Endothelial cell of umbilical vein (primary cell): ENCODE measurements around the gene KISS1. TPM values are rescaled to one million over a fixed set of nuclear protein-coding genes. Genes with fewer than 3 reads are reported as not detected.

Source experiments
- BruUV-seq: library from RNA; stranded (reverse); fragments of 400-500 nt; replicated peaks from 2 replicates; lab custom pipeline; 2021; lab: Mats Ljungman, UMichigan
- CTCF ChIA-PET: fragments of 300-600, 350-600 bp; sonication (Branson Sonifier 250); formaldehyde crosslinking; loops from one replicate; lab custom pipeline; 2021; ENCODE audit warnings: antibody characterized with exemption, inconsistent platforms; lab: Charles Lee
- POLR2A ChIA-PET: fragments of 300-600, 350-600 bp; sonication (Branson Sonifier 250); formaldehyde crosslinking; loops from one replicate; lab custom pipeline; 2021; ENCODE audit warnings: antibody characterized with exemption, inconsistent platforms; lab: Charles Lee
- DNase-seq: peaks from one replicate; pipeline ENCODE4 v3.0.0-alpha.2; 2011; ENCODE audit warnings: low read depth, low spot score
- FAIRE-seq: peaks from 2 replicates; lab custom pipeline; 2011; peaks lifted over from hg19 to GRCh38; lab: Jason Lieb, UNC
- H2AFZ ChIP-seq: 2 replicates; pipeline ENCODE4 v1.6.0; 2012; ENCODE audit warnings: low read depth, low read length, control low read depth, inconsistent platforms
- H3K27ac ChIP-seq: 2 replicates; pipeline ENCODE4 v1.5.1; 2011; ENCODE audit warnings: low read depth, mild to moderate bottlenecking, control low read depth, low read length, moderate library complexity; ENCODE audit not compliant: insufficient read depth
- H3K27me3 ChIP-seq, 2 experiments: 2 replicates each; pipeline versions ENCODE4 v1.6.0 to v1.6.1; 2011; ENCODE audit warnings: low read length in 2 of 2, mixed read lengths in 1 of 2; ENCODE audit not compliant: control insufficient read depth in 2 of 2, insufficient read depth in 2 of 2
- H3K36me3 ChIP-seq, 2 experiments: 2 replicates in 1 of 2; 3 replicates in 1 of 2; pipeline ENCODE4 v1.5.1; 2011; ENCODE audit warnings: low read length in 2 of 2, mild to moderate bottlenecking in 1 of 2, moderate library complexity in 1 of 2; ENCODE audit not compliant: control insufficient read depth in 2 of 2, insufficient read depth in 2 of 2; ENCODE audit errors: extremely low read depth in 1 of 2
- H3K4me1 ChIP-seq: 3 replicates; pipeline ENCODE4 v1.5.1; 2011; ENCODE audit warnings: mild to moderate bottlenecking, low read length; ENCODE audit not compliant: control insufficient read depth, insufficient read depth; ENCODE audit errors: extremely low read depth
- H3K4me2 ChIP-seq: 2 replicates; pipeline ENCODE4 v1.6.1; 2011; ENCODE audit warnings: low read length, control low read depth, mixed read lengths; ENCODE audit not compliant: insufficient read depth
- H3K4me3 ChIP-seq, 3 experiments: fragments of 200-600 bp in 1 of 3; sonication (generic), shearing (Covaris generic) in 1 of 3; replicated peaks in 1 of 3; 2 replicates each; pipeline ENCODE4 v1.5.1; 2011 to 2016; ENCODE audit warnings: control low read depth in 3 of 3, low read length in 3 of 3, mild to moderate bottlenecking in 2 of 3, inconsistent platforms in 1 of 3, low read depth in 1 of 3, moderate library complexity in 1 of 3; ENCODE audit not compliant: insufficient read depth in 1 of 3
- H3K79me2 ChIP-seq: 2 replicates; pipeline ENCODE4 v1.6.0; 2012; ENCODE audit warnings: low read length, inconsistent platforms; ENCODE audit not compliant: control insufficient read depth, insufficient read depth
- H3K9ac ChIP-seq: replicated peaks from 2 replicates; pipeline ENCODE3; 2011; ENCODE audit warnings: low read length, control low read depth; ENCODE audit not compliant: insufficient read depth; ENCODE audit errors: extremely low read depth
- H3K9me1 ChIP-seq: replicated peaks from 3 replicates; pipeline ENCODE4 v1.6.0; 2011; ENCODE audit warnings: mild to moderate bottlenecking, low read length; ENCODE audit not compliant: control insufficient read depth, insufficient read depth; ENCODE audit errors: extremely low read depth
- H3K9me3 ChIP-seq: replicated peaks from 2 replicates; pipeline ENCODE4 v1.5.1; 2012; ENCODE audit warnings: low read length, inconsistent platforms; ENCODE audit not compliant: control insufficient read depth, insufficient read depth
- H4K20me1 ChIP-seq: replicated peaks from 2 replicates; pipeline ENCODE3; 2011; ENCODE audit warnings: mild to moderate bottlenecking, low read length; ENCODE audit not compliant: control insufficient read depth, insufficient read depth; ENCODE audit errors: extremely low read depth
- EZH2 ChIP-seq: IDR thresholded peaks from 2 replicates; pipeline ENCODE4 v1.6.1; 2012; ENCODE audit warnings: borderline replicate concordance, low read depth, mild to moderate bottlenecking, moderate library complexity, low read length, inconsistent platforms; ENCODE audit not compliant: severe bottlenecking
- FOS ChIP-seq: IDR thresholded peaks from 2 replicates; pipeline ENCODE4 v1.6.1; 2011; ENCODE audit warnings: mild to moderate bottlenecking, low read length, moderate library complexity, borderline replicate concordance; ENCODE audit not compliant: insufficient read depth
- GATA2 ChIP-seq: IDR thresholded peaks from 2 replicates; pipeline ENCODE4 v1.7.0; 2011; ENCODE audit warnings: low read depth, mild to moderate bottlenecking, moderate library complexity, mixed read lengths, low read length; ENCODE audit not compliant: insufficient read length, insufficient read depth
- JUN ChIP-seq: IDR thresholded peaks from 2 replicates; pipeline ENCODE4 v1.6.1; 2011; ENCODE audit warnings: borderline replicate concordance, low read depth; ENCODE audit not compliant: insufficient read length, insufficient read depth
- MYC ChIP-seq: IDR thresholded peaks from one replicate; pipeline ENCODE4 v1.6.1; 2011; ENCODE audit warnings: mild to moderate bottlenecking, low read depth, low read length
- POLR2A ChIP-seq: IDR thresholded peaks from 2 replicates; pipeline ENCODE4 v1.6.1; 2012; ENCODE audit warnings: low read depth, mild to moderate bottlenecking, control low read depth, low read length
- POLR2AphosphoS5 ChIP-seq: IDR thresholded peaks from 2 replicates; pipeline ENCODE4 v1.6.1; 2012; ENCODE audit warnings: low read depth, mild to moderate bottlenecking, control low read depth, low read length, moderate library complexity; ENCODE audit not compliant: insufficient read depth
- dilution Hi-C: fragments of 300-500 bp; cut with MboI; formaldehyde crosslinking; loops from one replicate; pipeline ENCODE4 v1.15.0; 2019; ENCODE audit warnings: low sequenced_read_pairs; ENCODE audit not compliant: extremely low pct_ligation_motif_present
- intact Hi-C: fragments of 100-400 bp; cut with micrococcal nuclease; formaldehyde crosslinking; loops from one replicate; pipeline ENCODE4 v1.10.0; 2022
- polyA plus RNA-seq, 4 experiments: library from polyadenylated mRNA; depleted of rRNA in 3 of 4; stranded (reverse) in 3 of 4; unstranded in 1 of 4; fragments of >200 nt; gene quantifications; 2 replicates each; pipeline versions ENCODE4 v1.2.1 to v1.2.3, GENCODE V29; 2011 to 2012; ENCODE audit warnings: missing spikeins in 1 of 4
- total RNA-seq: library from RNA; stranded (reverse); gene quantifications from 2 replicates; pipeline ENCODE4 v1.2.3, GENCODE V29; 2021
- TF ChIP-seq, protein P1 (sequence below): IDR thresholded peaks from 2 replicates; pipeline ENCODE4 v1.6.1; 2011; ENCODE audit not compliant: insufficient read depth, insufficient read length
- TF ChIP-seq, protein P2 (sequence below), 2 donors: IDR thresholded peaks; 1 replicate in 1 of 2; 2 replicates in 1 of 2; pipeline ENCODE4 v1.5.1; 2011; ENCODE audit warnings: low read length in 2 of 2, mild to moderate bottlenecking in 2 of 2, moderate library complexity in 2 of 2, control low read depth in 1 of 2, inconsistent platforms in 1 of 2, low read depth in 1 of 2; ENCODE audit not compliant: insufficient read depth in 1 of 2; ENCODE audit errors: extremely low read depth in 1 of 2

Gene KISS1
- total and polyA plus RNA-seq, 2 donors (not counting 3 experiments of a cell fraction or from before 2014, with no cell fraction given) = 0.22 to 1.00 TPM

DNA sequence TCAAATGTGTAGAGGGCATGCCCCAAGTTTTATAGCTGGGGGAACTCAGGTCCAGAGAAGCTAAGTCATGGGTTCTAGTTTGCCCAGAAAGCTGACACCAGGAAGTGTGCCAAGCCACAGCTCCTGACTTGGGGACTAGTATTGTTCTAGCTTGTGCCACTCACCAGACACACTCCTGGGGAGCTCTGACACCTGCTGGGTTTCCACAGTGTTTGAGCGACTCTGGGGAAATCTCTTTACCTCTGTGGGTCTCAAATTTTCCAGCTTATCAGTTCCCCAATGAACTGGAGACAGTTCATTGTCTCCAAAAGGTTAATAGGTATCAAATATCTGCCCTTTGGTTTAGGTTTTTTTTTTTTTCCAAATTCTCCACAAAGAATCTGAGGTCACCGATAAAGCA, 4.2 kb downstream of the KISS1 start:
- Histone ChIP-seq H3K36me3 (no peaks in the 10 kb centered on the region), H2AFZ (no peak overlapping the region), H3K4me3 (no peak overlapping the region), H4K20me1 (no peaks in the 10 kb centered on the region), H3K9me1 (no peaks in the 10 kb centered on the region), H3K4me2 (no peak overlapping the region), H3K27me3 (no peaks in the 10 kb centered on the region), H3K9me3 (no peaks in the 10 kb centered on the region), H3K9ac (no peak overlapping the region), H3K4me1 (peaks cover 36% of the 10 kb centered on the region), H3K27ac (no peak overlapping the region), H3K79me2 (no peaks in the 10 kb centered on the region)
- DNase-seq (no peak), FAIRE-seq (no peak)
- ChIA-PET POLR2A (no interaction called here), CTCF (interaction anchor here (0.6 to 7.2 kb wide), 3 partner anchors 14 to 321 kb away, joined by 3 to 85 read pairs (median 3); no protein-coding TSS in a partner anchor)
- BruUV-seq = no TSS peak
- dilution Hi-C loops (no loop called here), intact Hi-C loops (no loop called here)
- TF ChIP-seq GATA2 (no peak), POLR2A (no peak), POLR2AphosphoS5 (no peak), MYC (no peak), JUN (no peak), FOS (no peak), EZH2 (no peak)
- TF ChIP-seq, protein P1, sequence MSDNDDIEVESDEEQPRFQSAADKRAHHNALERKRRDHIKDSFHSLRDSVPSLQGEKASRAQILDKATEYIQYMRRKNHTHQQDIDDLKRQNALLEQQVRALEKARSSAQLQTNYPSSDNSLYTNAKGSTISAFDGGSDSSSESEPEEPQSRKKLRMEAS = no peak
- TF ChIP-seq, protein P2, sequence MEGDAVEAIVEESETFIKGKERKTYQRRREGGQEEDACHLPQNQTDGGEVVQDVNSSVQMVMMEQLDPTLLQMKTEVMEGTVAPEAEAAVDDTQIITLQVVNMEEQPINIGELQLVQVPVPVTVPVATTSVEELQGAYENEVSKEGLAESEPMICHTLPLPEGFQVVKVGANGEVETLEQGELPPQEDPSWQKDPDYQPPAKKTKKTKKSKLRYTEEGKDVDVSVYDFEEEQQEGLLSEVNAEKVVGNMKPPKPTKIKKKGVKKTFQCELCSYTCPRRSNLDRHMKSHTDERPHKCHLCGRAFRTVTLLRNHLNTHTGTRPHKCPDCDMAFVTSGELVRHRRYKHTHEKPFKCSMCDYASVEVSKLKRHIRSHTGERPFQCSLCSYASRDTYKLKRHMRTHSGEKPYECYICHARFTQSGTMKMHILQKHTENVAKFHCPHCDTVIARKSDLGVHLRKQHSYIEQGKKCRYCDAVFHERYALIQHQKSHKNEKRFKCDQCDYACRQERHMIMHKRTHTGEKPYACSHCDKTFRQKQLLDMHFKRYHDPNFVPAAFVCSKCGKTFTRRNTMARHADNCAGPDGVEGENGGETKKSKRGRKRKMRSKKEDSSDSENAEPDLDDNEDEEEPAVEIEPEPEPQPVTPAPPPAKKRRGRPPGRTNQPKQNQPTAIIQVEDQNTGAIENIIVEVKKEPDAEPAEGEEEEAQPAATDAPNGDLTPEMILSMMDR (IDR thresholded peaks at IDR 0.05; ENCODE audit: extremely low read depth in 1 of 2, insufficient read depth in 1 of 2, low read depth in 1 of 2, low read length in 2 of 2) = no peak
